Loucy (cell line): Measurements from ENCODE around the gene NHS.

Experiments
- H2AFZ ChIP-seq: fragments of 200-600 bp; sonication (generic); 2 replicates; pipeline ENCODE4 v1.6.0; 2016; ENCODE audit warnings: antibody characterized with exemption, mild to moderate bottlenecking, low read length, moderate library complexity
- H3F3A ChIP-seq: fragments of 200-600 bp; 2 replicates; pipeline ENCODE4 v1.6.0; 2016; ENCODE audit warnings: antibody characterized with exemption, low read depth, mild to moderate bottlenecking
- H3K27me3 ChIP-seq: fragments of 200-600 bp; sonication (generic); 2 replicates; pipeline ENCODE4 v1.6.1; 2014; ENCODE audit warnings: low read length, mild to moderate bottlenecking; ENCODE audit not compliant: insufficient read depth, poor library complexity, severe bottlenecking
- H3K36me3 ChIP-seq: fragments of 200-600 bp; sonication (generic); 2 replicates; pipeline ENCODE4 v1.6.1; 2016; ENCODE audit warnings: low read length; ENCODE audit not compliant: insufficient read depth
- H3K4me1 ChIP-seq: fragments of 200-600 bp; sonication (generic); 2 replicates; pipeline ENCODE4 v1.5.1; 2014; ENCODE audit warnings: low read length, mild to moderate bottlenecking; ENCODE audit not compliant: insufficient read depth, poor library complexity, severe bottlenecking
- H3K4me2 ChIP-seq: fragments of 200-600 bp; sonication (generic); 2 replicates; pipeline ENCODE4 v1.6.0; 2014; ENCODE audit warnings: antibody characterized with exemption, low read length, low read depth, mild to moderate bottlenecking; ENCODE audit not compliant: poor library complexity, severe bottlenecking
- H3K4me3 ChIP-seq: fragments of 200-600 bp; sonication (generic); 2 replicates; pipeline ENCODE4 v1.5.1; 2014; ENCODE audit warnings: low read length, mild to moderate bottlenecking, mixed read lengths; ENCODE audit not compliant: poor library complexity, severe bottlenecking
- H3K79me2 ChIP-seq: fragments of 200-600 bp; sonication (generic); 2 replicates; pipeline ENCODE4 v1.6.1; 2014; ENCODE audit warnings: low read length; ENCODE audit not compliant: insufficient read depth
- H3K9ac ChIP-seq: fragments of 200-600 bp; sonication (generic); 2 replicates; pipeline ENCODE4 v1.6.0; 2014; ENCODE audit warnings: mild to moderate bottlenecking, low read depth, low read length, moderate library complexity; ENCODE audit not compliant: poor library complexity, severe bottlenecking
- H3K9me2 ChIP-seq: fragments of 200-600 bp; sonication (generic); replicated peaks from 2 replicates; pipeline ENCODE4 v1.6.1; 2016; ENCODE audit warnings: low read depth, low read length, mixed read lengths
- H3K9me3 ChIP-seq: fragments of 200-600 bp; sonication (generic); 2 replicates; pipeline ENCODE4 v1.6.1; 2014; ENCODE audit warnings: mild to moderate bottlenecking, antibody characterized with exemption, low read length, low read depth; ENCODE audit not compliant: insufficient read depth
- H4K20me1 ChIP-seq: fragments of 200-600 bp; sonication (generic); 2 replicates; pipeline ENCODE4 v1.6.0; 2014; ENCODE audit warnings: antibody characterized with exemption, low read length, mild to moderate bottlenecking; ENCODE audit not compliant: insufficient read depth, poor library complexity, severe bottlenecking
- CTCF ChIP-seq: fragments of 200-600 bp; sonication (generic); conservative IDR thresholded peaks from 2 replicates; pipeline ENCODE4 v1.5.1; 2014; ENCODE audit warnings: mild to moderate bottlenecking, antibody characterized with exemption, low read length
- EZH2phosphoT487 ChIP-seq: fragments of 200-600 bp; IDR thresholded peaks from 2 replicates; pipeline ENCODE4 v1.6.1; 2018; ENCODE audit warnings: antibody characterized with exemption, mild to moderate bottlenecking, moderate library complexity, borderline replicate concordance

The NHS gene

GRCh38 chrX:17377795-17378194 lies 2.8 kb downstream of the NHS start:
- no peaks in the 10 kb centered on the region for H3F3A ChIP-seq
- TF ChIP-seq EZH2phosphoT487 (no peak), CTCF (no peak)
- H4K20me1 ChIP-seq = no peaks in the 10 kb centered on the region
- H3K9me3 ChIP-seq = no peaks in the 10 kb centered on the region
- H3K36me3 ChIP-seq = no peaks in the 10 kb centered on the region
- no peak overlapping the region for H3K4me3 ChIP-seq
- no peak overlapping the region for H3K9ac ChIP-seq
- H3K4me2 ChIP-seq = no peak overlapping the region
- H3K9me2 ChIP-seq = no peaks in the 10 kb centered on the region
- no peak overlapping the region for H2AFZ ChIP-seq
- H3K79me2 ChIP-seq = no peaks in the 10 kb centered on the region
- no peaks in the 10 kb centered on the region for H3K4me1 ChIP-seq
- no peaks in the 10 kb centered on the region for H3K27me3 ChIP-seq

- H3K9me2 ChIP-seq = no peaks in the 10 kb centered on the region
- no peak overlapping the region for H3K4me3 ChIP-seq
- H3K4me2 ChIP-seq = no peak overlapping the region
- H3K36me3 ChIP-seq = no peaks in the 10 kb centered on the region
- no peaks in the 10 kb centered on the region for H3K27me3 ChIP-seq
- no peaks in the 10 kb centered on the region for H3K79me2 ChIP-seq
- no peaks in the 10 kb centered on the region for H3K4me1 ChIP-seq
- no peak overlapping the region for H2AFZ ChIP-seq
- no peaks in the 10 kb centered on the region for H3F3A ChIP-seq
- H3K9ac ChIP-seq = no peak overlapping the region
- TF ChIP-seq EZH2phosphoT487 = no peak
- no peak for TF ChIP-seq CTCF
- H3K9me3 ChIP-seq = no peaks in the 10 kb centered on the region
- no peaks in the 10 kb centered on the region for H4K20me1 ChIP-seq
Measured at GRCh38 chrX:17380221-17380620, 5.2 kb downstream of the NHS start.

- Histone ChIP-seq H3K4me2 (no peak overlapping the region), H4K20me1 (no peaks in the 10 kb centered on the region), H3K9me2 (no peaks in the 10 kb centered on the region)
Measured at GRCh38 chrX:17390419-17390850, 15.4 kb downstream of the NHS start.

More at GRCh38 chrX:17390419-17390850, 15.4 kb downstream of the NHS start:
- no peak for TF ChIP-seq EZH2phosphoT487
- no peak for TF ChIP-seq CTCF
- H3K9ac ChIP-seq = no peak overlapping the region
- no peaks in the 10 kb centered on the region for H3F3A ChIP-seq
- H3K4me3 ChIP-seq = no peak overlapping the region
- no peak overlapping the region for H2AFZ ChIP-seq
- no peaks in the 10 kb centered on the region for H3K36me3 ChIP-seq
- no peaks in the 10 kb centered on the region for H3K27me3 ChIP-seq
- no peaks in the 10 kb centered on the region for H3K4me1 ChIP-seq
- H3K9me3 ChIP-seq = no peaks in the 10 kb centered on the region
- no peaks in the 10 kb centered on the region for H3K79me2 ChIP-seq
